Fibroblast of peridontal ligament (primary cell): ENCODE results near the gene CPN1.
"Not testable (repeated sequence)": the region's sequence is repeated elsewhere in the genome, so short reads cannot be mapped to it uniquely, and the experiment has no call there.

ENCODE experiments used
- DNase-seq: peaks from one replicate; pipeline ENCODE4 v3.0.0-alpha.2; 2010; ENCODE audit errors: extremely low read depth

Gene CPN1

DNA sequence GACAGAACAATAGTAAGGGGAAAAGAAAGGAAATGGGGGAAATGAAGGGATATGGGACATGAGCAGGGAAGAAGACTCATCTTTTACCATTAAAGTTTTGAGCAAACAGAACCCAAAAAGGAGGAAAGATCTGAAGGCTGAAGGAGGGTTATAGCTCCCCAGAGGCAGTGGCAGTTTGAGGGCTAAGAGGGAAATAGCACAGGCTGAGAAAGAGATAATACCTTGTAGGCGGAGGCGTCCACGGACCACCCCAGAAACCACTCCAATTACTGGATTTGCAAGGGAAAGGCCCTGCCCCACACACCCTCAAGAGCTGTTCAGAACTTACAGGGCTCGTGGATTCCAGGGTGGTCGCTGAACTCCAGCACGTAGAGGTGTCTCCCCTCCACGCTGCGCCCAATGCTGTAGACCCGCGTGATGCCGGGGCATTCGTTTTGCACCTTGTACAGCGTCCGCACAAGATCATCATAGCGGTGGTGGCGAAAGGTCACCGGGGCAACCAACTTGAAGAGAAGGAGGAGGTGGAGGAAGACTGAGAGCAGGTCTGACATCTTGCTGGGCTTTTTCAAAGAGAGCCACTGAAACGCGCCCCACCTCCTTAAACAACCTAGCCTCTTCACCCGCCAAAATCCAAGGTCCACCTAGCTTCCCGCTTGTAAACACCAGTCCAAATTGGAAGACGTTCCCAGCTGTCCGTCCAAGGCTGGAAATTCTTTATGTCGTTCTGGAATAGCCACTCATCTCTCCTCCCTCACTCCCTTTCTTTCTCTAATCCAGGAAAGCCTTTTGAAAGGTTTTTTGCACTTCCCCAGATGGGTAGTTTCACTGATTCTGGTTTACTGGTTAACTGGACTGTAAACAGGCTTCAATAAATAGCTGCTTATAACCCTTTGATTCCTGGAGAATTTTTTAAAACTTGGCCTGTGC is at the start of gene CPN1:
TSS of gene CPN1 (minus strand) at position 795 of the 927 bp plus-strand sequence. CDS start at position 551, 244 bp downstream.
- DNase-seq, result no peak

GRCh38 chr10:100130831-100131230 is 49.2 kb upstream of the CPN1 start:
- DNase-seq, result no peak

DNA sequence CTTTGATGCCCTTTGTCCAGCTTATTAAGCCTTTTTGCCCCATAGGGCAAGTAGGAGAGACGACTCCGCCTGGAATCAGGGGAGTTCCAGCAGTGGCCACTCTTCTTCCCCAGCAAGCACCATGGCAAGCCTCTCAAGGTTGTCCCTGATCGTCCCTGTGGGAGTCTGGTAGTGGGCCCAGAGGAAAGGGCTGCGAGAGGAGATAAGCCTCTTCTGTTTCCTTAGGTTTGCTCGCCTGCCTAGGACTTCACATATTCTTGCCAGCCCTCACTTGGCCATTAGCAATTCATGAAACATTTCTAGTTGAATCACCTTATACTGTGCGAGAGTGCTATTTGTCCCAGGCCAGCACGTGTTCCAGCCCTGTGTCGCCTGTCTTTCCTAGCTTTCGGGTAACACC is 47.8 kb upstream of the CPN1 start:
- DNase-seq, result no peak

DNA sequence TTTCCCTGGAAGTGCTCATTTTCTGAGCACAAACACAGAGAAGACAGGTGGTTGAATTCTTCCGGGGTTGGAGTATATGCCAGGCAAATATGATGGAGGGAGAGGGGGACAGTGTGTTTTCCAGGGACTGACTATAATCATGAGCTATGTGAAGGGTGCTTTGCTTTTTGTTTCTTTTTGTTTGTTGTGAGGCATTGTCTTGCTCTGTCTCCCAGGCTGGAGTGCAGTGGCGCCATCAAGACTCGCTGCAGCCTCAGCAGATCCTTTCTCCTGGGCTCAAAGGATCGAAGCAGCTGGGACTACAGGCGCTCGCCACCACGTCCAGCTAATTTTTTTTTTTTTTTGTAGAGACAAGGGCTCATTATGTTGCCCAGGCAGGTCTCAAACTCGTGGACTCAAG is 47.3 kb upstream of the CPN1 start:
- DNase-seq, result no peak

DNA sequence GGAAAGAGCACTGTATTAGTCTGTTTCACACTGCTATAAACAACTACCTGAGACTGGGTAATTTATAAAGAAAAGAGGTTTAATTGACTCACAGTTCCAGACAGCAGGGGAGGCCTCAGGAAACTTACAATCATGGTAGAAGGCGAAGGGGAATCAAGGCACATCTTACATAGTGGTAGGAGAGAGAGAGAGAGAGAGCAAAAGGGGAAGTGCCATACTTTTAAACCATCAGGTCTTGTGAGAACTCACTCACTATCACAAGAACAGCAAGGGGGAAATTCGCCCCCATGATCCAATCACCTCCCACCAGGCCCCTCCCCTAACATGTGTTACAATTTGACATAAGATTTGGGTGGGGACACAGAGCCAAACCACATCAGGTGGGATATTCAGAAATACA is 43.7 kb upstream of the CPN1 start:
- not testable (repeated sequence) for DNase-seq

DNA sequence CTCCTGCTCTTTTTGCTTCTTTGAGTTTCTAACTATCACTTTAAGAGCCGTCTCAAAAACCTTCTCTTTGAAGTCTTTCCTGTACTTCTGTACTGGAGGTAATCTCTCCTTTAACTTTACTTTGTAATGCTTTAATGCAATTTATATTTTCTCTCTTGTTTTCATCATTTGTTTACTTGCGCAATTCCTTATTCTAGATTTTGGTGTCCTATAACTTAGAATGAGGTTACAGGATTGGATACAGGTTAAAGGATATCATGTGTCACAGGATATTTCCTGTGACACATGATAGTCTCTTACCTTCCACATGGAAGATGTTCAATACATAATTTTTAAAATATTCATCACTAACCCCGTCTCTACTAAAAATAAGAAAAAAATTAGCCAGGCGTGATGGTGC is 42.4 kb upstream of the CPN1 start:
- DNase-seq, result no peak

DNA sequence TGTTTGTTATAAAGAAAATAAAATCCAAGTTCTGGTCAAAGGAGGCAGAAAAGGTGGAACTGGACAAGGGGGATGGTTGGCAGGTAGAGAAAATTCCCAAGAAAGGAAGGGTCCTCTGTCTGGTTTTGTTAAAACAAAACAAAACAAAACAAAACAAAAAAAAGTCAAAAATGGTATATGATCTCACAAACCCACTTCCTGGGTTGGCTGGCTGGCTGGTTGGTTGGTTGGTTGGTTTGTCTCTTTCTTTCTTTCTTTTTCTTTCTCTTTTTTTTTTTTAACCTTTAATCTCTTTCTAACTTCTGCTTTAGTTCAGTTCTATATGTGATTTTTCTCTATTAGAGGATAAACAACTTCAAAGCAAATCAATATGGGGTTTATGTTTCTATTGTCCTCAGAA is 41.1 kb upstream of the CPN1 start:
- DNase-seq, result no peak

- DNase-seq, result no peak
Observed at GRCh38 chr10:100120550-100120949, 38.9 kb upstream of the CPN1 start.

DNA sequence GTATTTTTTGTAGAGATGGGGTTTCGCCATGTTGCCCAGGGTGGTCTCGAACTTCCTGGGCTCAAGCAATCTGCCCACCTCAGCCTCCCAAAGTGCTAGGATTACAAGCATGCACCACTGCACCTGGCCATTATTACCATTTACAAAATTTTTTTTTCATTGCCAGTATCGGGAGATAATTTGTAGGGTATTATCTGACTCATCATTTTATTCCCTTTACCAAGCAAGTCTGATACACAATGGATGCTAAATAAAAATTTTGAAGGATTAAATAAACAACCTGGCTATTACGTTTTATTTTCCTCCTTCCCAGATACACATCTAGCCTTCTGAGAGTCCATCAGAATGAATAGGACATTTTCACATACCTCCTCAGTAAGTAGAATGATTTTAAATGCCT is 38.1 kb upstream of the CPN1 start:
- DNase-seq, result no peak

DNA sequence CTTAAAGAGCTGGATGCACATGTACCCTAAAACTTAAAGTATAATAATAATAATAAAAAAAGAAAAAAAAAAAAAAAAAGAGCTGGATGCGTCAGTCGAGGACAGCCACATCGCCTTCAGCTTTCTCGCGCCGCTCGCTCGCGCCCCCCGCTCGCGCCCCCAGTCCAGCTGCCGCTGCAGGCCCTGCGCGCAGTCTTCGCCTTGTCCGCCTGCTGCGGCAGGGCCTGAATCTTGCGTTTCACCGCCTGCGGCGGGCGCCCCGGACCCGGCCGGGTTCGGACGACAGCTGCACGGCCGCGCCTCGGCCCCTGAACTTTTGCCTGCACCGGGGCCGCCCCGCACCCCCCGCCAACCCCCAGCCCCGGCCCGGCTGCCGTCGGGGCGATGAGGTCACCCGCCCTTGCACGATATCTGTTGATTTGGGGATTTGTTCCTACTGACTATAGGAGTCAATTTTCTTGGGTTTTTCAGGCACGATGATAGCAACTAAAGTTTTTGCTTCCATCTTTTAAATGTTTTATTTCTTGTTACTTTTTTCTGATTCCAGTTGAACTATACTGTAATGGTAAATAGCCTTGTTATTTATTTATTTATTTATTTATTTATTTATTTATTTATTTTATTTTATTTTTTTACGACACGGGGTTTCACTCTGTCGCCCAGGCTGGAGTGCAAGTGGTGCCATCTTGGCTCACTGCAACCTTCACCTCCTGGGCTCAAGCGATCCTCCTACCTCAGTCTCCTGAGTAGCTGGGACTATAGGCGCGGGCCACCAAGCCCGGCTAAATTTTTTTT is 33.5 kb upstream of the CPN1 start:
- no peak for DNase-seq

DNA sequence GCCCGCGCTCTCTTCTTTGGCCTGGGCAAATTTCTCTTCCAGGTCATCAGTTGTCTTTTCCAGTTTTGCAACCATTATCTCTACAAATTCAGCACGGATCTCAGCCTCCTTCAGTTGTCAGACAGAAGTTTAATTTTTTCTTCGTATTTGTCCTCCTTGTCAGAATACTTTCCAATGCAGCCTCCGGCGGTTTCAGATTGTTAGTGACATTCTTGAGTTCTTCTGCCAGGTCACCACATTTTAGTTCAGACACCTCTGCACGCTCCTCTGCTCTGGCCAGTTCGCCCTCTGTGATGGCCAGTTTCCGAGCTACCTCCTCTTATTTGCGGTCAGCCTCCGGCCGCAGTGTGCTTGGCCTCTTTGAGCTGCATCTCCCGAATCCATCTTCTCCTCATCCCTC is 32.8 kb upstream of the CPN1 start:
- no peak for DNase-seq

DNA sequence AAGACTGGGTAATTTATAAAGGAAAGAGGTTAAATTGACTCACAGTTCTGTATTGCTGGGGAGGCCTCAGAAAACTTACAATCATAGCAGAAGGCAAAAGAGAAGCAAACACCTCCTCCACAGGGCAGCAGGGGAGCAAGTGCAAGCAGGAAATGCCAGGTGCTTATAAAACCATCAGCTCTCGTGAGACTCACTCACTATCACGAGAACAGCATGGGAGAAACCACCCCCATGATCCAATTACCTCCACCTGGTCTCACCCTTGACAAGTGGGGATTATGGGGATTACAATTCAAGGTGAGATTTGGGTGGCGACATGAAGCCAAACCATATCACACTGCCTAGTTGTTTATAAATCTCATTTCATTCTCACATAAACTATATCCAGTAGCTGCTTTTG is 28.0 kb upstream of the CPN1 start:
- no peak for DNase-seq

DNA sequence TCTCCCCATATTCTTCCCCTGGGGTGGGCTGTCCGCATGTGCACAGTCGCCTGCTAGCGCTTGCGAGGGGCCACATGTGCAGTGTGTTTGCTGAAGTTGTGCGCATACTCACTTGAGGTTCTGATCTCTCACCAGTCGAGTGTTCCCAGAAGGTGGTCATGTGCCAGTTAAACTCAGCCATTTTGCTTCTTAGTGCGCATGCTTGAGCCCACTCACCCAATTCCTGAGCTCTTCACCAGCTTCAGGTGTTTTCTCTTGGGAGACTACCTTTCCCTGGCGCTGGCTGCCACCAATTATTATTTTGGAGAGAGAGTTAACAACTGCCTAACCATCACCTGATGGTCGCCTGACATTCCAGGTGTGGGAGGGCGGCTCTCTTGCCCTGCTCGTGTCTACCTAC is 25.2 kb upstream of the CPN1 start:
- no peak for DNase-seq

GRCh38 chr10:100104300-100104699 is 22.6 kb upstream of the CPN1 start:
- DNase-seq, result no peak

DNA sequence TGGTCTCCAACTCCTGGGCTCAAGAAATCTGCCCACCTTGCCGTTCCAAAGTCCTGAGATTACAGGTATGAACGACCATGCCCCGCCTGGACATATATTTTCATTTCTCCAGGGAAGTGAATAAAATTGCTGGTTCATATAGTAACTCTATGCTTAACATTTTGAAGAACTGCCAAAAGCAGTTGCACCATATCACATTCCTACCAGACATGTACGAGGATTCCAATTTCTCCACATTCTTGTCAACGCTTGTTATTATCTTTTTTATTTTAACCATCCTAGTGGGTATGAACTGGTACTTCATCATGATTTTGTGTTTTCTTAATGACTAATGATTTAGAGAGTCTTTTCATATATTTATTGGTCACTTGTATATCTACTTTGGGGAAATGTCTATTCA is 21.9 kb upstream of the CPN1 start:
- peak; percentile 9 for DNase-seq

- no peak for DNase-seq
Observed at GRCh38 chr10:100101192-100102076, 19.8 kb upstream of the CPN1 start.

- no peak for DNase-seq
Observed at GRCh38 chr10:100100651-100101184, 19.0 kb upstream of the CPN1 start.

- DNase-seq, result no peak
Observed at GRCh38 chr10:100089241-100089640, 7.6 kb upstream of the CPN1 start.

GRCh38 chr10:100086708-100087107 is 5.0 kb upstream of the CPN1 start:
- not testable (repeated sequence) for DNase-seq

GRCh38 chr10:100085596-100085995 is 3.9 kb upstream of the CPN1 start:
- no peak for DNase-seq

GRCh38 chr10:100083623-100084022 is 2.0 kb upstream of the CPN1 start:
- DNase-seq, result no peak

DNA sequence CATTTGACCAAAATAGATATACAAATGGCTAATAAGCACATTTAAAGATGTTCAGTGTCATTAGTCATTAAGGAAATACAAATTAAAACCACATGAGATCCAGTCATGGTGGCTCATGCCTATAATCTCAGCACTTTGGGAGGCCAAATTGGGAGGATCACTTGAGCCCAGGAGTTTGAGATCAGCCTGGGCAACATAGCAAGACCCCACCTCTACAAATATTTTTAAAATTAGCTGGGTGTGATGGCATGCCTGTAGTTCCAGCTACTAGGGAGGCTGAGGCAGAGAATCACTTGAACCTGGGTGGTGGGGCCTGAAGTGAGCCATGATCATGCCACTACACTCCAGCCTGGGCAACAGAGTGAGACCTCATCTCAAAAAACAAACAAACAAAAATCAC is 607 bp upstream of the CPN1 start:
- DNase-seq, result not testable (repeated sequence)
